HUDEP-2 (cell line): ENCODE data around the gene TEKT3.

ENCODE experiments used
- DNase-seq, 76 experiments: peaks; one replicate each; lab custom pipeline; 2025; ENCODE audit not compliant: unreplicated experiment in 76 of 76; lab: John Stamatoyannopoulos, UW

Gene TEKT3

GRCh38 chr17:15267996-15268395 lies 73.4 kb downstream of the TEKT3 start:
- no peak for DNase-seq

GRCh38 chr17:15266325-15267125 lies 74.9 kb downstream of the TEKT3 start:
- DNase-seq = no peak

GRCh38 chr17:15265131-15265530 lies 76.3 kb downstream of the TEKT3 start, which contains the start of gene PMP22:
TSS of gene PMP22 (minus strand) at chr17:15265326. CDS start at chr17:15260727, 4,599 bp downstream.
- DNase-seq = no peak

- DNase-seq = no peak
Observed at GRCh38 chr17:15264542-15264941, 76.9 kb downstream of the TEKT3 start.

GRCh38 chr17:15263680-15264079 lies 77.7 kb downstream of the TEKT3 start:
- peak in 1 of 76 experiments; percentile 5 for DNase-seq

GRCh38 chr17:15263206-15263579 lies 78.2 kb downstream of the TEKT3 start:
- peak in 49 of 76 experiments; percentile 4 to 58 (median 29) for DNase-seq

GRCh38 chr17:15262291-15263205 lies 78.8 kb downstream of the TEKT3 start:
- peak in 73 of 76 experiments; percentile 10 to 86 (median 68) for DNase-seq

GRCh38 chr17:15261802-15262290 lies 79.6 kb downstream of the TEKT3 start:
- peak in 17 of 76 experiments; percentile 4 to 57 (median 28) for DNase-seq

- peak in 54 of 76 experiments; percentile 2 to 67 (median 38) for DNase-seq
Observed at GRCh38 chr17:15261258-15261801, 80.1 kb downstream of the TEKT3 start.

GRCh38 chr17:15260376-15261257 lies 80.8 kb downstream of the TEKT3 start:
- DNase-seq = peak in 73 of 76 experiments; percentile 28 to 85 (median 71)

- DNase-seq = no peak
Observed at GRCh38 chr17:15257796-15258512, 83.4 kb downstream of the TEKT3 start.

- peak in 74 of 76 experiments; percentile 36 to 95 (median 87) for DNase-seq
Observed at GRCh38 chr17:15257258-15257788, 84.1 kb downstream of the TEKT3 start.

GRCh38 chr17:15256689-15257088 lies 84.7 kb downstream of the TEKT3 start:
- DNase-seq = peak in 16 of 76 experiments; percentile 4 to 73 (median 28)

- no peak for DNase-seq
Observed at GRCh38 chr17:15255713-15256454, 85.5 kb downstream of the TEKT3 start.
